SK-N-SH (cell line): ENCODE results near the gene AMHR2. TPM values are rescaled to one million over a fixed set of nuclear protein-coding genes. Genes with fewer than 3 reads are reported as not detected.

Experiments
- CTCF ChIA-PET: fragments of 300-600, 350-600 bp; formaldehyde crosslinking; extraction: SDS; loops from one replicate; lab custom pipeline; 2021; lab: Yijun Ruan, JAX
- POLR2A ChIA-PET: fragments of 350-600 bp; sonication (Branson Sonifier 250); formaldehyde crosslinking; extraction: SDS; loops from one replicate; lab custom pipeline; 2020; ENCODE audit warnings: antibody characterized with exemption, inconsistent platforms; lab: Yijun Ruan, JAX
- DNase-seq: peaks from one replicate; pipeline ENCODE4 v3.0.0; 2012
- H2AFZ ChIP-seq: fragments of 200-600 bp; sonication (generic); 2 replicates; pipeline ENCODE4 v1.8.1; 2016; ENCODE audit warnings: antibody characterized with exemption, mild to moderate bottlenecking, low read depth
- H3F3A ChIP-seq: fragments of 200-600 bp; sonication (generic); replicated peaks from 2 replicates; pipeline ENCODE3; 2016; ENCODE audit warnings: antibody characterized with exemption, mild to moderate bottlenecking; ENCODE audit not compliant: insufficient read depth
- H3K27ac ChIP-seq, 2 experiments: fragments of 200-500 bp in 1 of 2; fragments of 200-600 bp in 1 of 2; sonication (Bioruptor generic) in 1 of 2; sonication (generic), shearing (Covaris generic) in 1 of 2; 2 replicates each; pipeline versions ENCODE4 v1.5.1 to v1.6.1; 2014 to 2016; ENCODE audit warnings: low read depth in 2 of 2, inconsistent platforms in 1 of 2, low read length in 1 of 2, mild to moderate bottlenecking in 1 of 2, mixed read lengths in 1 of 2
- H3K27me3 ChIP-seq: fragments of 200-600 bp; sonication (generic), shearing (Covaris generic); 2 replicates; pipeline ENCODE4 v1.6.1; 2016; ENCODE audit warnings: mixed run types; ENCODE audit not compliant: insufficient read depth
- H3K36me3 ChIP-seq, 2 experiments: fragments of 200-500 bp in 1 of 2; fragments of 200-600 bp in 1 of 2; sonication (Bioruptor generic) in 1 of 2; sonication (generic) in 1 of 2; replicated peaks in 1 of 2; 2 replicates each; pipeline versions ENCODE3 to v1.5.1; 2014 to 2016; ENCODE audit warnings: low read length in 1 of 2, mild to moderate bottlenecking in 1 of 2; ENCODE audit not compliant: insufficient read depth in 2 of 2, control insufficient read depth in 1 of 2
- H3K4me1 ChIP-seq, 2 experiments: fragments of 200-500 bp in 1 of 2; fragments of 200-600 bp in 1 of 2; sonication (Bioruptor generic) in 1 of 2; sonication (generic), shearing (Covaris generic) in 1 of 2; 2 replicates each; pipeline versions ENCODE4 v1.5.1 to v1.6.1; 2014 to 2016; ENCODE audit warnings: low read depth in 1 of 2, low read length in 1 of 2, mixed run types in 1 of 2; ENCODE audit not compliant: insufficient read depth in 2 of 2, control insufficient read depth in 1 of 2
- H3K4me2 ChIP-seq: fragments of 200-600 bp; sonication (generic), shearing (Covaris generic); 2 replicates; pipeline ENCODE4 v1.6.1; 2017; ENCODE audit warnings: mixed run types
- H3K4me3 ChIP-seq, 2 experiments: fragments of 200-500 bp in 1 of 2; fragments of 200-600 bp in 1 of 2; sonication (Bioruptor generic) in 1 of 2; sonication (generic), shearing (Covaris generic) in 1 of 2; 2 replicates each; pipeline versions ENCODE4 v1.5.1 to v1.8.1; 2014 to 2016; ENCODE audit warnings: low read depth in 2 of 2, inconsistent platforms in 1 of 2, low read length in 1 of 2, mild to moderate bottlenecking in 1 of 2, mixed read lengths in 1 of 2, moderate library complexity in 1 of 2
- H3K79me2 ChIP-seq: fragments of 200-600 bp; sonication (generic); 2 replicates; pipeline ENCODE4 v1.8.1; 2017; ENCODE audit warnings: mild to moderate bottlenecking; ENCODE audit not compliant: insufficient read depth
- H3K9ac ChIP-seq: fragments of 200-600 bp; sonication (generic); 2 replicates; pipeline ENCODE4 v1.6.1; 2017; ENCODE audit warnings: mixed run types
- H3K9me2 ChIP-seq: fragments of 200-600 bp; sonication (generic); 2 replicates; pipeline ENCODE4 v1.6.1; 2017; ENCODE audit warnings: mixed run types
- H3K9me3 ChIP-seq: fragments of 200-600 bp; sonication (generic); 2 replicates; pipeline ENCODE4 v1.6.1; 2017; ENCODE audit warnings: mixed run types, mild to moderate bottlenecking, moderate library complexity
- H4K20me1 ChIP-seq: fragments of 200-600 bp; sonication (generic); 2 replicates; pipeline ENCODE4 v1.6.1; 2017; ENCODE audit warnings: mild to moderate bottlenecking, mixed run types; ENCODE audit not compliant: insufficient read depth
- CHD2 ChIP-seq: fragments of 150-350 bp; IDR thresholded peaks from 2 replicates; pipeline ENCODE4 v1.6.1; 2018; ENCODE audit warnings: low read length; ENCODE audit not compliant: partially characterized antibody
- FOXJ3 ChIP-seq: sonication (generic); formaldehyde crosslinking; IDR thresholded peaks from 2 replicates; pipeline ENCODE4 v1.5.1; 2020; ENCODE audit warnings: mild to moderate bottlenecking, missing genetic modification reagents
- FOXM1 ChIP-seq: IDR thresholded peaks from 2 replicates; pipeline ENCODE4 v1.4.0; 2012; ENCODE audit warnings: low read depth, mild to moderate bottlenecking
- GABPA ChIP-seq: IDR thresholded peaks from 2 replicates; pipeline ENCODE4 v1.4.0; 2012; ENCODE audit warnings: low read depth, mild to moderate bottlenecking
- IRF3 ChIP-seq: fragments of 150-350 bp; IDR thresholded peaks from 2 replicates; pipeline ENCODE4 v1.6.1; 2016; ENCODE audit warnings: mild to moderate bottlenecking, low read depth, low read length
- JUND ChIP-seq: IDR thresholded peaks from 2 replicates; pipeline ENCODE4 v1.4.0; 2012
- MXI1 ChIP-seq: IDR thresholded peaks from 2 replicates; pipeline ENCODE4 v1.6.1; 2012; ENCODE audit warnings: mild to moderate bottlenecking, low read depth, low read length, improper control_type of control experiment
- POLR2AphosphoS5 ChIP-seq: IDR thresholded peaks from 2 replicates; pipeline ENCODE4 v1.6.1; 2012; ENCODE audit warnings: low read depth, low read length
- RAD21 ChIP-seq: IDR thresholded peaks from 2 replicates; pipeline ENCODE4 v1.6.1; 2012; ENCODE audit warnings: mild to moderate bottlenecking, low read length
- RCOR1 ChIP-seq: fragments of 150-350 bp; IDR thresholded peaks from 2 replicates; pipeline ENCODE4 v1.6.1; 2017; ENCODE audit warnings: antibody characterized with exemption, low read length
- SIN3A ChIP-seq: IDR thresholded peaks from 2 replicates; pipeline ENCODE4 v1.6.1; 2012; ENCODE audit warnings: low read depth, mild to moderate bottlenecking, low read length, moderate library complexity, borderline replicate concordance
- TAF1 ChIP-seq: IDR thresholded peaks from 2 replicates; pipeline ENCODE4 v1.6.1; 2012; ENCODE audit warnings: low read depth, mild to moderate bottlenecking, low read length, moderate library complexity, borderline replicate concordance
- YY1 ChIP-seq: IDR thresholded peaks from 2 replicates; pipeline ENCODE4 v1.4.0; 2012; ENCODE audit warnings: low read depth, mild to moderate bottlenecking
- ZBTB33 ChIP-seq: IDR thresholded peaks from 2 replicates; pipeline ENCODE4 v1.4.0; 2012; ENCODE audit warnings: low read depth, borderline replicate concordance
- WGBS: methylation state at CpG from one replicate; pipeline ENCODE4 v1.1.6; 2017; ENCODE audit warnings: low lambda C conversion rate; 5-methylcytosine and 5-hydroxymethylcytosine counted together
- polyA plus RNA-seq, 3 experiments: library from polyadenylated mRNA; depleted of rRNA; stranded (reverse); fragments of >200 nt; gene quantifications; 2 replicates each; pipeline ENCODE4 v1.2.3, GENCODE V29; 2012
- TF ChIP-seq, protein P1 (sequence below): fragments of 200-600 bp; sonication (generic); IDR thresholded peaks from 2 replicates; pipeline ENCODE4 v1.6.1; 2017; ENCODE audit warnings: antibody characterized with exemption, mild to moderate bottlenecking, moderate library complexity

The AMHR2 gene
- polyA plus RNA-seq, 1 of the 3 experiments (the other 2 are of a cell fraction), result 0.03 TPM

GRCh38 chr12:53461591-53461990 lies 37.9 kb downstream of the AMHR2 start:
- POLR2A ChIA-PET, result interaction anchor here (0.7 to 1.7 kb wide), 4 partner anchors 12 to 20 kb away, joined by 3 to 4 read pairs (median 3); no protein-coding TSS in a partner anchor

DNA sequence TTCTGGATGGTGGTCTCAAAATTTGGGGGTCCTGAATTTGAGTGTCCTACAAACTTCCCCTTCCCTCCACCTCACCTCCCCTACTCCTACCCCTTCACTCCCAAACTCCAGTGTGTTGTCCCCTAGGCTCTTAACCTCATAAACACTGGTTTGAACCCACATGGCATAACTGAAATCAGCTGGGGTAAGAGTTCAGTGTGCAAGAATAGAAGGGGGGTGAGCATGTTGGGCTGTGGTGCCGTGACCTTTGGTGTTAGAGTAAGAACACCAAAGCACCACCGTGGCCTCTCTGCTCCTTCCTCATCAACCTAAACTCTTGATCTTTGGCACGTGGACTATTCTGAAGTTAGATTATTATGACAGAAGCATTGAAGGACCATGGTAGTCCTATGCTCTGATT lies 39.3 kb downstream of the AMHR2 start:
- Histone ChIP-seq H3K79me2 (peaks cover 97% of the 10 kb centered on the region), H4K20me1 (peaks cover 97% of the 10 kb centered on the region), H3K9me3 (no peaks in the 10 kb centered on the region), H3F3A (peaks cover 57% of the 10 kb centered on the region), H2AFZ (no peak overlapping the region), H3K4me1 (peaks cover 4 to 7% of the 10 kb centered on the region in 2 experiments; a peak in 2 of 4 replicates), H3K9ac (no peak overlapping the region), H3K36me3 (peaks cover 93 to 96% of the 10 kb centered on the region in 2 experiments), H3K9me2 (no peaks in the 10 kb centered on the region), H3K4me2 (no peak overlapping the region), H3K27me3 (no peaks in the 10 kb centered on the region), H3K4me3 (no peak overlapping the region), H3K27ac (no peak overlapping the region)
- no peak for DNase-seq
- POLR2A ChIA-PET, result no interaction called here
- 87% methylated on average over 3 of the region's 3 CpGs for WGBS
- CTCF ChIA-PET, result no interaction called here
- TF ChIP-seq FOXM1 (no peak), IRF3 (no peak), GABPA (no peak), TAF1 (no peak), CHD2 (no peak), POLR2AphosphoS5 (no peak), MXI1 (no peak)
- TF ChIP-seq, protein P1, sequence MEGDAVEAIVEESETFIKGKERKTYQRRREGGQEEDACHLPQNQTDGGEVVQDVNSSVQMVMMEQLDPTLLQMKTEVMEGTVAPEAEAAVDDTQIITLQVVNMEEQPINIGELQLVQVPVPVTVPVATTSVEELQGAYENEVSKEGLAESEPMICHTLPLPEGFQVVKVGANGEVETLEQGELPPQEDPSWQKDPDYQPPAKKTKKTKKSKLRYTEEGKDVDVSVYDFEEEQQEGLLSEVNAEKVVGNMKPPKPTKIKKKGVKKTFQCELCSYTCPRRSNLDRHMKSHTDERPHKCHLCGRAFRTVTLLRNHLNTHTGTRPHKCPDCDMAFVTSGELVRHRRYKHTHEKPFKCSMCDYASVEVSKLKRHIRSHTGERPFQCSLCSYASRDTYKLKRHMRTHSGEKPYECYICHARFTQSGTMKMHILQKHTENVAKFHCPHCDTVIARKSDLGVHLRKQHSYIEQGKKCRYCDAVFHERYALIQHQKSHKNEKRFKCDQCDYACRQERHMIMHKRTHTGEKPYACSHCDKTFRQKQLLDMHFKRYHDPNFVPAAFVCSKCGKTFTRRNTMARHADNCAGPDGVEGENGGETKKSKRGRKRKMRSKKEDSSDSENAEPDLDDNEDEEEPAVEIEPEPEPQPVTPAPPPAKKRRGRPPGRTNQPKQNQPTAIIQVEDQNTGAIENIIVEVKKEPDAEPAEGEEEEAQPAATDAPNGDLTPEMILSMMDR, result no peak

More at GRCh38 chr12:53461591-53461990, 37.9 kb downstream of the AMHR2 start:
- CTCF ChIA-PET, result interaction anchor here (1.1 to 1.7 kb wide), 6 partner anchors 9 to 117 kb away, joined by 3 to 9 read pairs (median 4); no protein-coding TSS in a partner anchor
- H3K9me2 ChIP-seq, result no peaks in the 10 kb centered on the region
- H4K20me1 ChIP-seq, result peaks cover 97% of the 10 kb centered on the region
- H3K36me3 ChIP-seq, result peaks cover 92 to 96% of the 10 kb centered on the region in 2 experiments
- DNase-seq, result no peak
- no peak overlapping the region for H2AFZ ChIP-seq
- no peak overlapping the region for H3K27ac ChIP-seq
- peaks cover 47% of the 10 kb centered on the region for H3F3A ChIP-seq
- peaks cover 4 to 7% of the 10 kb centered on the region in 2 experiments; a peak in 2 of 4 replicates for H3K4me1 ChIP-seq
- H3K4me2 ChIP-seq, result no peak overlapping the region
- TF ChIP-seq JUND (no peak), FOXM1 (no peak), SIN3A (no peak), IRF3 (no peak), FOXJ3 (CRISPR knock-in tag) (no peak), YY1 (no peak), RAD21 (no peak), MXI1 (no peak), RCOR1 (no peak), ZBTB33 (no peak)
- H3K27me3 ChIP-seq, result no peaks in the 10 kb centered on the region
- H3K9me3 ChIP-seq, result no peaks in the 10 kb centered on the region
- 94% methylated on average over 8 of the region's 8 CpGs for WGBS
- H3K9ac ChIP-seq, result no peak overlapping the region
- peaks cover 97% of the 10 kb centered on the region for H3K79me2 ChIP-seq
- H3K4me3 ChIP-seq, result no peak overlapping the region
